HCT116 (cell line): ENCODE data around the gene PDE1C. TPM values are rescaled to one million over a fixed set of nuclear protein-coding genes. Genes with fewer than 3 reads are reported as not detected.

Source experiments
- ATAC-seq: fragments of 200-7000 bp; cut with Tn5 transposase; 2 replicates; pipeline ENCODE4 v1.9.1; 2020; ENCODE audit warnings: mild to moderate bottlenecking, moderate library complexity
- BruUV-seq: library from RNA; stranded (reverse); fragments of 400-500 nt; replicated peaks from 2 replicates; lab custom pipeline; 2021; lab: Mats Ljungman, UMichigan
- CTCF ChIA-PET: fragments of 300-600 bp; sonication (Branson Sonifier 250); formaldehyde crosslinking; loops from one replicate; lab custom pipeline; 2021; ENCODE audit warnings: antibody characterized with exemption; lab: Charles Lee
- POLR2A ChIA-PET: fragments of 300-600, 350-600 bp; sonication (Branson Sonifier 250); formaldehyde crosslinking; loops from one replicate; lab custom pipeline; 2021; ENCODE audit warnings: antibody characterized with exemption; lab: Charles Lee
- RAD21 ChIA-PET, 2 experiments: fragments of 300-600 bp; sonication (Branson Sonifier 250); formaldehyde crosslinking; loops; one replicate each; lab custom pipeline; 2023; ENCODE audit warnings: low total read pairs in 2 of 2; ENCODE audit not compliant: uncharacterized antibody in 2 of 2, unreplicated experiment in 2 of 2, low non-redundant PET in 1 of 2; lab: Charles Lee
- DNase-seq: peaks from one replicate; pipeline ENCODE4 v3.0.0-alpha.2; 2010; ENCODE audit warnings: low read depth, low spot score
- H2AFZ ChIP-seq: fragments of 200-600 bp; shearing (Covaris generic), sonication (generic); 2 replicates; pipeline ENCODE4 v1.6.1; 2017; ENCODE audit warnings: low read depth, mixed run types, mixed read lengths, antibody characterized with exemption, low read length; ENCODE audit not compliant: poor library complexity, severe bottlenecking
- H3K27ac ChIP-seq: 2 replicates; pipeline ENCODE4 v1.5.1; 2012; ENCODE audit warnings: low read depth, low read length
- H3K27me3 ChIP-seq: fragments of 200-600 bp; sonication (generic); 2 replicates; pipeline ENCODE4 v1.6.1; 2016; ENCODE audit warnings: mixed run types, low read length, mixed read lengths; ENCODE audit not compliant: insufficient read depth
- H3K36me3 ChIP-seq, 2 experiments: fragments of 200-500 bp in 1 of 2; fragments of 200-600 bp in 1 of 2; sonication (Bioruptor generic) in 1 of 2; sonication (generic) in 1 of 2; 2 replicates each; pipeline versions ENCODE4 v1.5.1 to v1.6.1; 2014 to 2016; ENCODE audit warnings: low read length in 2 of 2, inconsistent platforms in 1 of 2, mixed read lengths in 1 of 2, mixed run types in 1 of 2; ENCODE audit not compliant: insufficient read depth in 2 of 2, control insufficient read depth in 1 of 2
- H3K4me1 ChIP-seq, 2 experiments: fragments of 200-600 bp in 1 of 2; sonication (generic) in 1 of 2; 2 replicates each; pipeline versions ENCODE4 v1.5.1 to v1.6.1; 2012 to 2017; ENCODE audit warnings: low read length in 2 of 2, inconsistent platforms in 1 of 2, mild to moderate bottlenecking in 1 of 2, mixed read lengths in 1 of 2, mixed run types in 1 of 2, moderate library complexity in 1 of 2; ENCODE audit not compliant: insufficient read depth in 2 of 2, control insufficient read depth in 1 of 2
- H3K4me2 ChIP-seq: fragments of 200-600 bp; sonication (generic); 2 replicates; pipeline ENCODE4 v1.6.1; 2017; ENCODE audit warnings: mixed run types, low read length, mixed read lengths
- H3K4me3 ChIP-seq, 2 experiments: fragments of 200-600 bp in 1 of 2; sonication (generic) in 1 of 2; replicated peaks in 1 of 2; 2 replicates each; pipeline ENCODE4 v1.5.1; 2011 to 2016; ENCODE audit warnings: low read length in 2 of 2, control low read depth in 1 of 2, low read depth in 1 of 2, mild to moderate bottlenecking in 1 of 2, mixed read lengths in 1 of 2, mixed run types in 1 of 2
- H3K79me2 ChIP-seq: fragments of 200-600 bp; sonication (generic); 2 replicates; pipeline ENCODE4 v1.6.1; 2017; ENCODE audit warnings: mild to moderate bottlenecking, mixed run types, low read length, moderate library complexity, mixed read lengths; ENCODE audit not compliant: insufficient read depth
- H3K9ac ChIP-seq: fragments of 200-600 bp; sonication (generic); 2 replicates; pipeline ENCODE4 v1.6.1; 2016; ENCODE audit warnings: low read length, mixed read lengths
- H3K9me2 ChIP-seq: fragments of 200-600 bp; sonication (generic), shearing (Covaris generic); 2 replicates; pipeline ENCODE4 v1.6.1; 2017; ENCODE audit warnings: mixed run types, mild to moderate bottlenecking, moderate library complexity; ENCODE audit not compliant: insufficient read depth
- H3K9me3 ChIP-seq, 2 experiments: fragments of 200-500 bp in 1 of 2; fragments of 200-600 bp in 1 of 2; sonication (Bioruptor generic) in 1 of 2; sonication (generic) in 1 of 2; 2 replicates each; pipeline ENCODE4 v1.6.1; 2014 to 2017; ENCODE audit warnings: low read length in 2 of 2, mixed read lengths in 2 of 2, inconsistent platforms in 1 of 2, low read depth in 1 of 2, mild to moderate bottlenecking in 1 of 2, mixed run types in 1 of 2, moderate library complexity in 1 of 2; ENCODE audit not compliant: control insufficient read depth in 1 of 2, insufficient read depth in 1 of 2
- H4K20me1 ChIP-seq: fragments of 200-600 bp; sonication (generic), shearing (Covaris generic); 2 replicates; pipeline ENCODE4 v1.6.1; 2017; ENCODE audit warnings: mixed run types, mild to moderate bottlenecking, moderate library complexity; ENCODE audit not compliant: insufficient read depth
- CBX3 ChIP-seq: IDR thresholded peaks from 2 replicates; pipeline ENCODE4 v1.6.1; 2012; ENCODE audit warnings: low read depth
- EGR1 ChIP-seq: IDR thresholded peaks from 2 replicates; pipeline ENCODE4 v1.6.1; 2012; ENCODE audit warnings: low read depth
- EZH2 ChIP-seq: fragments of 200-600 bp; sonication (generic); IDR thresholded peaks from 2 replicates; pipeline ENCODE4 v1.6.1; 2017; ENCODE audit warnings: antibody characterized with exemption, mixed run types
- EZH2phosphoT487 ChIP-seq: fragments of 200-600 bp; IDR thresholded peaks from 2 replicates; pipeline ENCODE4 v1.6.1; 2018; ENCODE audit warnings: antibody characterized with exemption, borderline replicate concordance
- FOSL1 ChIP-seq: IDR thresholded peaks from 2 replicates; pipeline ENCODE4 v1.6.1; 2012; ENCODE audit warnings: low read depth
- POLR2A ChIP-seq: IDR thresholded peaks from 2 replicates; pipeline ENCODE4 v1.7.0; 2011; ENCODE audit warnings: borderline replicate concordance; ENCODE audit not compliant: insufficient read depth, insufficient read length; ENCODE audit errors: extremely low read depth
- SIN3A ChIP-seq: IDR thresholded peaks from 2 replicates; pipeline ENCODE4 v1.6.1; 2012; ENCODE audit warnings: low read depth
- YY1 ChIP-seq: IDR thresholded peaks from 2 replicates; pipeline ENCODE4 v1.6.1; 2011; ENCODE audit warnings: low read length, low read depth, moderate library complexity, mild to moderate bottlenecking; ENCODE audit not compliant: insufficient replicate concordance; ENCODE audit errors: extremely low read depth
- intact Hi-C: fragments of 100-400 bp; cut with micrococcal nuclease; formaldehyde crosslinking; loops from 2 replicates; pipeline ENCODE4 v1.10.0; 2022
- total RNA-seq: library from RNA; stranded (reverse); gene quantifications from one replicate; pipeline ENCODE4 v1.2.1, GENCODE V29; 2021; ENCODE audit not compliant: unreplicated experiment
- TF ChIP-seq, protein P1 (sequence below): IDR thresholded peaks from 2 replicates; pipeline ENCODE4 v1.6.1; 2012; ENCODE audit warnings: low read depth

PDE1C gene
- total RNA-seq, 1 experiment from 2014 or later, result 0.17 TPM

DNA sequence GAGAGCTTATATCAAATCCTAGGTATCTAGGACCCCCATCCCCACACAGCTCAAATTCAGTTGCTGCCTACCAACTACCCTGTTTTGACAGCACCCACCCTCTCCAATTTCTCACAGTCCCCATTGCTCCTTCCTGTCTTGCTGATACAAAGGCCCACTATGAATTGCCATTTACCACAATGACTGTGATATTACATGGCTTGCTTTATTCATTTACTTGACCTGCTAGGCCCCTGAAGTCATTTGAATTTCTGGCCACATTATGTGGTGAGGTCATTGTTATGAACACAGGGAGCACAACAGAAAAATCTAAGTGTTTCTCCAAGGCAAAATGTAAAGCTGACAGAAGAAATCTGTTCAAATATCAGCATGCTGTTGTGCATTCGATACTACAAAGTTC is 281.8 kb downstream of the PDE1C start (continued):
- TF ChIP-seq CBX3 (no peak), POLR2A (no peak)

DNA sequence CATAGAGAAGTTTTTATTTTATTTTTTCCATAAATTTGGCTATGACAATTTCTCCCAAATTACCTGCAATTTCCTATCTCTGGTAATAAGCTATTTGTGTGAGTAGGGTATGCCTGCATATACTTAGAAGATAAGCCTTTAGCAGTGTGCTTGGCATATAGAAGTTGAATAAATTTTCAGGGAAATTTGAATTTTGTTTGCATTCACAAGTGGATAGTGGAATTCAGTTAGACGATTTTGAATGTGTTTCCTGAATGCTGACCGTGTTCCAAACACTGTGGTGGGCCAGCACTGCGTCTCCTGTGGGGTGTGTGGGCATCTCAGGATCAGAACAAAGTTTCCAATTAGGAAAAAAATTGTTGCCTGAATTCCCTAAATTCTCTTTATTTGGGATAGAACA is 283.9 kb downstream of the PDE1C start:
- H2AFZ ChIP-seq, result no peak overlapping the region
- intact Hi-C loops, result no loop called here
- ChIA-PET CTCF (no interaction called here), POLR2A (no interaction called here), RAD21 (no interaction called here)
- H4K20me1 ChIP-seq, result no peaks in the 10 kb centered on the region
- TF ChIP-seq EGR1, result no peak
- TF ChIP-seq CBX3, result no peak
- no peak for TF ChIP-seq POLR2A
- no peak for TF ChIP-seq FOSL1
- TF ChIP-seq, protein P1, sequence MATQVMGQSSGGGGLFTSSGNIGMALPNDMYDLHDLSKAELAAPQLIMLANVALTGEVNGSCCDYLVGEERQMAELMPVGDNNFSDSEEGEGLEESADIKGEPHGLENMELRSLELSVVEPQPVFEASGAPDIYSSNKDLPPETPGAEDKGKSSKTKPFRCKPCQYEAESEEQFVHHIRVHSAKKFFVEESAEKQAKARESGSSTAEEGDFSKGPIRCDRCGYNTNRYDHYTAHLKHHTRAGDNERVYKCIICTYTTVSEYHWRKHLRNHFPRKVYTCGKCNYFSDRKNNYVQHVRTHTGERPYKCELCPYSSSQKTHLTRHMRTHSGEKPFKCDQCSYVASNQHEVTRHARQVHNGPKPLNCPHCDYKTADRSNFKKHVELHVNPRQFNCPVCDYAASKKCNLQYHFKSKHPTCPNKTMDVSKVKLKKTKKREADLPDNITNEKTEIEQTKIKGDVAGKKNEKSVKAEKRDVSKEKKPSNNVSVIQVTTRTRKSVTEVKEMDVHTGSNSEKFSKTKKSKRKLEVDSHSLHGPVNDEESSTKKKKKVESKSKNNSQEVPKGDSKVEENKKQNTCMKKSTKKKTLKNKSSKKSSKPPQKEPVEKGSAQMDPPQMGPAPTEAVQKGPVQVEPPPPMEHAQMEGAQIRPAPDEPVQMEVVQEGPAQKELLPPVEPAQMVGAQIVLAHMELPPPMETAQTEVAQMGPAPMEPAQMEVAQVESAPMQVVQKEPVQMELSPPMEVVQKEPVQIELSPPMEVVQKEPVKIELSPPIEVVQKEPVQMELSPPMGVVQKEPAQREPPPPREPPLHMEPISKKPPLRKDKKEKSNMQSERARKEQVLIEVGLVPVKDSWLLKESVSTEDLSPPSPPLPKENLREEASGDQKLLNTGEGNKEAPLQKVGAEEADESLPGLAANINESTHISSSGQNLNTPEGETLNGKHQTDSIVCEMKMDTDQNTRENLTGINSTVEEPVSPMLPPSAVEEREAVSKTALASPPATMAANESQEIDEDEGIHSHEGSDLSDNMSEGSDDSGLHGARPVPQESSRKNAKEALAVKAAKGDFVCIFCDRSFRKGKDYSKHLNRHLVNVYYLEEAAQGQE, result no peak
- TF ChIP-seq YY1, result no peak
- TF ChIP-seq SIN3A, result no peak
- TF ChIP-seq EZH2phosphoT487, result no peak
- TF ChIP-seq EZH2, result no peak
- no peaks in the 10 kb centered on the region for H3K4me1 ChIP-seq
- ATAC-seq (no peak), DNase-seq (no peak)
- H3K27ac ChIP-seq, result no peak overlapping the region
- no peaks in the 10 kb centered on the region for H3K9me2 ChIP-seq
- H3K9me3 ChIP-seq, result no peaks in the 10 kb centered on the region
- H3K4me3 ChIP-seq, result no peak overlapping the region
- no peaks in the 10 kb centered on the region for H3K27me3 ChIP-seq
- H3K9ac ChIP-seq, result no peak overlapping the region
- no peaks in the 10 kb centered on the region for H3K36me3 ChIP-seq
- H3K4me2 ChIP-seq, result no peak overlapping the region
- BruUV-seq, result no TSS peak
- no peaks in the 10 kb centered on the region for H3K79me2 ChIP-seq
